ENCODE measurements around the gene ZNF236. TPM values are rescaled to one million over a fixed set of nuclear protein-coding genes. Genes with fewer than 3 reads are reported as not detected.
"Not testable (repeated sequence)": the region's sequence is repeated elsewhere in the genome, so short reads cannot be mapped to it uniquely, and the experiment has no call there.

Gene ZNF236
- total and polyA plus RNA-seq, 10 of the 15 experiments (the other 5 are each of a cell fraction or from before 2014, with no cell fraction given): 1.0 to 14.4 (median 5.9) TPM

DNA sequence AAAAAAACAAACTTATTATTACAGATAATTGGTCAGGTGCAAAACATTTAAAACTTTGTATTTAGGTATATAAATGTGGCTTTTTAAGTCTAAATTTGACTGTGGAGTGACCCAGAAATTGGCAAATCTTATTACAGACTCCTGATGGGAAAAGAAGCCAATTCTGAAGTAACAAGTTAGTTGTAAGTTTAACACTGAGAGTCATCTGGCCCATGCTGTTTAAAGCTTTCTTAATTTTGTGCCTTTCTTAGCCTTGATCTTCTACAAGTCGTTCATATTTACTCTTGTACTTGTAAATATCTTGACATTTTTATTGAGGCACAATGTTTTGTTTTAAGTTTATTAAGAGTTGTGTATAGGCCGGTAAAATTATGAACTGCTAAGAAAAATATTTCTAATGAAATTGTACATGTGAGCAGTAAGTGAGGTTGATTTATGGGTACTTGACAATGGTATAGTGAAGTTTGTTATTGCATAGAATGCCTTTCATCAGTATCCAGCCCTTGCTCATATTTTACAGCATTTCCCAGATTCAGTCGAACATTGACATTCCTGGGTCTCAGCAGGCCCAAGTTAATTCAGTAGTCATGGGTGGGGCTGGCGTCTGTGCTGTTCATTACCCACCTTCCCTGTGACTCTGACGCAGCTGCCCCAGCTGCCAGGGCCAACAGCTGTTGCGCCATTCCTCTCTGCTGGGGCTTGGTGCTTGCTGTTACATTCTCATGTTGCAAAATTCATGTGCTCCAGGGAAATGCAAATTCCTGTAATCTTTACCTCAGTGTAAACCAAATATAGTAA lies 121.4 kb downstream of the ZNF236 start:
- BruUV-seq (replicated peaks): no TSS peak
- Histone ChIP-seq H3K27me3 (replicated peaks in 1 of 2; ENCODE audit: control insufficient read depth in 2 of 2, insufficient read depth in 2 of 2, low read length in 1 of 2) (no peaks in the 10 kb centered on the region), H3K4me2 (ENCODE audit: control insufficient read depth, insufficient read depth) (no peak overlapping the region), H3K4me1 (ENCODE audit: control insufficient read depth, insufficient read depth, low read length) (no peaks in the 10 kb centered on the region), H3K4me3 (no peak overlapping the region), H2AFZ (ENCODE audit: control insufficient read depth, low read depth, low read length) (no peak overlapping the region), H3K79me2 (ENCODE audit: control insufficient read depth, insufficient read depth, low read length) (no peaks in the 10 kb centered on the region), H3K36me3 (ENCODE audit: control insufficient read depth in 2 of 2, insufficient read depth in 2 of 2, low read length in 1 of 2) (peaks cover 3 to 6% of the 10 kb centered on the region in 2 experiments), H4K20me1 (ENCODE audit: control insufficient read depth, insufficient read depth) (no peaks in the 10 kb centered on the region), H3K27ac (ENCODE audit: control insufficient read depth, insufficient read depth) (no peak overlapping the region), H3K9ac (ENCODE audit: control insufficient read depth, insufficient read depth, low read length) (no peak overlapping the region), H3K9me3 (replicated peaks; ENCODE audit: control insufficient read depth, insufficient read depth, low read length) (no peaks in the 10 kb centered on the region)
- POLR2A ChIA-PET: no interaction called here
- FAIRE-seq: no peak
- ATAC-seq: no peak
- TF ChIP-seq NR2F1 (conservative IDR thresholded peaks at IDR 0.05): no peak
- TF ChIP-seq HCFC1 (IDR thresholded peaks at IDR 0.05; ENCODE audit: low read length): no peak
- TF ChIP-seq GABPA (IDR thresholded peaks at IDR 0.05; ENCODE audit: low read depth): no peak
- no peak for TF ChIP-seq IRF4 (IDR thresholded peaks at IDR 0.05; ENCODE audit: low read depth, low read length)
- intact Hi-C loops (cut with micrococcal nuclease; ENCODE audit: unreplicated experiment): no loop called here
- RAD21 ChIA-PET (ENCODE audit: unreplicated experiment): interaction anchor here (0.6 kb wide), 1 partner anchor 116 kb away, joined by 3 read pairs; no protein-coding TSS in a partner anchor
- in situ Hi-C loops (cut with MboI): no loop called here
- SMC1A ChIA-PET (ENCODE audit: uncharacterized antibody, unreplicated experiment): interaction anchor here (1.0 to 2.7 kb wide), 4 partner anchors 12 to 39 kb away, joined by 3 to 13 read pairs (median 4); no protein-coding TSS in a partner anchor
- CTCF ChIA-PET: interaction anchor here (1.0 to 3.5 kb wide), 4 partner anchors 20 to 141 kb away, joined by 3 to 17 read pairs (median 4); no protein-coding TSS in a partner anchor
- 98% methylated on average over 6 of the region's 6 CpGs for WGBS (ENCODE audit: insufficient coverage, insufficient replicate concordance, low lambda C conversion rate, missing lambda C conversion rate)
- no peak for DNase-seq (ENCODE audit: low read depth, low spot score)

DNA sequence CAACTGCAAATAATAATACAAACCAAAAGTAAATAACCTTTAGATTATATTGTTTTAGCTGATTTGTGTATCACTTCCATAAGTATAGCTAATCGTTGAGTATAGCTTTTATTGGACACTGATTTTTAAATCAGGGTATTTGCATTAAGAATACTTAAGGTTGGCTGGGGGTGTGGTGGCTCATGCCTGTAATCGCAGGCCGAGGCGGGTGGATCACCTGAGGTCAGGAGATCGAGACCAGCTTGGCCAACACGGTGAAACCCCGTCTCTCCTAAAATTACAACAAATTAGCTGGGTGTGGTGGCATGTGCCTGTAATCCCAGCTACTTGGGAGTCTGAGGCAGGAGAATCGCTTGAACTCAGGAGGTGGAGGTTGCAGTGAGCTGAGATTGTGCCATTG lies 122.0 kb downstream of the ZNF236 start:
- in situ Hi-C loops (cut with MboI); H3K79me2 ChIP-seq (ENCODE audit: control insufficient read depth, insufficient read depth, low read length); H3K9ac ChIP-seq (ENCODE audit: control insufficient read depth, insufficient read depth, low read length); H4K20me1 ChIP-seq (ENCODE audit: control insufficient read depth, insufficient read depth); POLR2A ChIA-PET; H3K4me1 ChIP-seq (ENCODE audit: control insufficient read depth, insufficient read depth, low read length); FAIRE-seq; BruUV-seq (replicated peaks); ATAC-seq; H3K27ac ChIP-seq (ENCODE audit: control insufficient read depth, insufficient read depth); DNase-seq (ENCODE audit: low read depth, low spot score); H3K27me3 ChIP-seq (replicated peaks in 1 of 2; ENCODE audit: control insufficient read depth in 2 of 2, insufficient read depth in 2 of 2, low read length in 1 of 2); H3K4me3 ChIP-seq; H3K4me2 ChIP-seq (ENCODE audit: control insufficient read depth, insufficient read depth); intact Hi-C loops (cut with micrococcal nuclease; ENCODE audit: unreplicated experiment); H3K36me3 ChIP-seq (ENCODE audit: control insufficient read depth in 2 of 2, insufficient read depth in 2 of 2, low read length in 1 of 2); H3K9me3 ChIP-seq (replicated peaks; ENCODE audit: control insufficient read depth, insufficient read depth, low read length); H2AFZ ChIP-seq (ENCODE audit: control insufficient read depth, low read depth, low read length): not testable (repeated sequence)
- SMC1A ChIA-PET (ENCODE audit: uncharacterized antibody, unreplicated experiment): interaction anchor here (1.0 to 2.7 kb wide), 5 partner anchors 8 to 38 kb away, joined by 3 to 13 read pairs (median 4); no protein-coding TSS in a partner anchor
- CTCF ChIA-PET: interaction anchor here (0.8 to 3.5 kb wide), 6 partner anchors 19 to 141 kb away, joined by 3 to 17 read pairs (median 4); no protein-coding TSS in a partner anchor
- RAD21 ChIA-PET (ENCODE audit: unreplicated experiment): interaction anchor here (0.6 to 1.9 kb wide), 2 partner anchors 22 to 117 kb away, joined by 3 to 5 read pairs; no protein-coding TSS in a partner anchor
- 99% methylated on average over 8 of the region's 8 CpGs for WGBS (ENCODE audit: insufficient coverage, insufficient replicate concordance, low lambda C conversion rate, missing lambda C conversion rate)
